A549 (cell line): Measurements from ENCODE around the gene ZSCAN10.

Experiments
- CEBPB ChIP-seq, 2 experiments: fragments of >200 bp in 1 of 2; sonication (Bioruptor Twin) in 1 of 2; formaldehyde crosslinking in 1 of 2; IDR thresholded peaks; 2 replicates each; pipeline ENCODE4 v1.6.1; 2012 to 2016
- CHD4 ChIP-seq: fragments of 200-600 bp; sonication (generic); IDR thresholded peaks from 2 replicates; pipeline ENCODE4 v1.6.1; 2016; ENCODE audit warnings: antibody characterized with exemption, mild to moderate bottlenecking, borderline replicate concordance
- CTCF ChIP-seq: fragments of >200 bp; sonication (Bioruptor Twin); formaldehyde crosslinking; IDR thresholded peaks from 3 replicates; pipeline ENCODE4 v1.5.1; 2016
- NFE2L2 ChIP-seq: fragments of 150-350 bp; conservative IDR thresholded peaks from 2 replicates; pipeline ENCODE4 v1.6.1; 2014; ENCODE audit warnings: low read length
- POLR2A ChIP-seq: IDR thresholded peaks from 2 replicates; pipeline ENCODE4 v1.6.1; 2012; ENCODE audit warnings: mild to moderate bottlenecking, low read length
- RAD21 ChIP-seq, 2 experiments: fragments of >200 bp in 1 of 2; sonication (Bioruptor Twin) in 1 of 2; formaldehyde crosslinking in 1 of 2; IDR thresholded peaks in 1 of 2; conservative IDR thresholded peaks in 1 of 2; 2 replicates in 1 of 2; 3 replicates in 1 of 2; pipeline ENCODE4 v1.6.1; 2012 to 2018; ENCODE audit warnings: inconsistent platforms in 1 of 2
- SMC3 ChIP-seq: fragments of >200 bp; sonication (Bioruptor Twin); formaldehyde crosslinking; IDR thresholded peaks from 3 replicates; pipeline ENCODE4 v1.6.1; 2018; ENCODE audit warnings: inconsistent platforms
- TF ChIP-seq, protein P1 (sequence below): fragments of 150-350 bp; IDR thresholded peaks from 2 replicates; pipeline ENCODE4 v1.6.1; 2014; ENCODE audit warnings: low read depth, mild to moderate bottlenecking, low read length

DNA sequence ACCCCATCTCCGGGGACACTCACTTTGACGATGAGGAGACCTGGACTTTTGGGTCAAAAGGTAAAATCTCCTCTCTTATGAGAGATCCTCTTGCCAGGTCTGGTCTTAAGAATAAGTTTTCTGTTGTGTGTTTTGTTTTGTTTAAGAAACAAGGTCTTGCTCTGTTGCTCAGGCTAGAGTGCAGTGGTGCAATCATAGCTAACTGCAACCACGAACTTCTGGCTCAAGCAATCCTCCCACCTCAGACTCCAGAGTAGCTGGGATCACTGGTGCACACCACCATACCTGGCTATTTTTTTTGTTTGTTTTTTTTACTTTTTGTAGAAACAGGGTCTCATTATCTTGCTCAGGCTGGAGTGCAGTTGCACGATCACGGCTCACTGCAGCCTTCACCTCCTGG, 48.6 kb downstream of the ZSCAN10 start:
- TF ChIP-seq CTCF (no peak), NFE2L2 (no peak), CEBPB (IDR thresholded peaks at IDR 0.05) (no peak), SMC3 (no peak), POLR2A (no peak), RAD21 (conservative IDR thresholded peaks at IDR 0.05 in 1 of 2, IDR thresholded peaks at IDR 0.05 in 1 of 2) (no peak), CHD4 (no peak)
- TF ChIP-seq, protein P1, sequence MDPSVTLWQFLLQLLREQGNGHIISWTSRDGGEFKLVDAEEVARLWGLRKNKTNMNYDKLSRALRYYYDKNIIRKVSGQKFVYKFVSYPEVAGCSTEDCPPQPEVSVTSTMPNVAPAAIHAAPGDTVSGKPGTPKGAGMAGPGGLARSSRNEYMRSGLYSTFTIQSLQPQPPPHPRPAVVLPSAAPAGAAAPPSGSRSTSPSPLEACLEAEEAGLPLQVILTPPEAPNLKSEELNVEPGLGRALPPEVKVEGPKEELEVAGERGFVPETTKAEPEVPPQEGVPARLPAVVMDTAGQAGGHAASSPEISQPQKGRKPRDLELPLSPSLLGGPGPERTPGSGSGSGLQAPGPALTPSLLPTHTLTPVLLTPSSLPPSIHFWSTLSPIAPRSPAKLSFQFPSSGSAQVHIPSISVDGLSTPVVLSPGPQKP = no peak
